Measurements from ENCODE around the gene PFKP. TPM values are rescaled to one million over a fixed set of nuclear protein-coding genes. Genes with fewer than 3 reads are reported as not detected.

PFKP gene
- total and polyA plus RNA-seq, 4 experiments from 2014 or later, result 62.4 to 83.6 (median 73.2) TPM

DNA sequence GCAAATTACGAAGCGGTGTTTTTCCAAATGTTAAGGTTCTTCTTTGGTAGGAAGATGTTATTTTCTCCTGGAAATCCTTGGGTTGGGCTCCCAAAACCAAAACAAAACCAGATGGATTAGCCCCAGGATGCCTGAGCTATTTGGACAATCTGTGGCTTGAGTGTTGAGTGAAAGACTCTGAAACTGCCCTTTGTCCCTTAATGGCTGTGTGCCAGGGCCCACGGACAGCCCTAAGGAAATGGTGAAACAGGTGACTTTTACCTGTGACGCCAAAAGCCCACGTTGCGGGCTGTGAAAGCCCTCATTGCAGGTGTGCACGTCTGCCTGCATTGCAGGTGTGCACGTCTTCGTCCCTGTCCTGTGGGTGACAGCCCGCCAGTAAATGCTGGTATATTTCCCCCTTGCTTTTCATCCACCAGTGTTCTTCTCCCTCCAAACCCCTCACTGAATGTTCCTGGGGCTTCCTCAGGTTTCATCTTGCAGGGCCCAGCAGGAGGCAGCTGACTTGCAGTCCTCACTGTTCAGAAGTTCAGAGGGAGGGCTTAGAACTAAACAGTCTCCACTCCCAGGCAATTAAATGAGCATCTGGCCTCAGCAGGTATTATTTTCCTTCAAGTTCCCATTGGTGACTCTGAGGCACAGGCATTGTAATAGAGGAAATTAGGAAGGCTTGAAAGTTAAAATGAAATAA lies 10.7 kb downstream of the PFKP start:
- no peaks in the 10 kb centered on the region for H3K27me3 Mint-ChIP-seq
- intact Hi-C loops (cut with micrococcal nuclease), result no loop called here
- no peaks in the 10 kb centered on the region for H3K9me3 ChIP-seq (ENCODE audit: control insufficient read depth in 1 of 2, low read length in 2 of 2)
- CTCF ChIA-PET (ENCODE audit: partially characterized antibody), result interaction anchor here (2.0 kb wide), 1 partner anchor 8 kb away, joined by 8 read pairs; no protein-coding TSS in a partner anchor
- POLR2A ChIA-PET (ENCODE audit: partially characterized antibody), result interaction anchor here (0.6 to 1.9 kb wide), 2 partner anchors 8 to 12 kb away, joined by 3 to 5 read pairs; no protein-coding TSS in a partner anchor
- H3K27ac ChIP-seq (ENCODE audit: low read depth, low read length), result no peak overlapping the region
- DNase-seq, result no peak
- H3K4me3 ChIP-seq (ENCODE audit: low read length in 2 of 2), result no peak overlapping the region
- H3K27me3 ChIP-seq (ENCODE audit: insufficient read depth, low read length), result no peaks in the 10 kb centered on the region
- no peaks in the 10 kb centered on the region for H3K9me3 Mint-ChIP-seq
- peaks cover 9% of the 10 kb centered on the region for H3K36me3 ChIP-seq (ENCODE audit: insufficient read depth, low read length)
- no peak overlapping the region for H3K4me3 Mint-ChIP-seq
- H3K27ac Mint-ChIP-seq, result peak overlapping the region in 2 of 7 donors; percentile 0 to 22
- peaks cover 20 to 42% (median 30%) of the 10 kb centered on the region in 4 donors for H3K4me1 Mint-ChIP-seq
- H3K36me3 Mint-ChIP-seq, result peaks cover 6 to 37% of the 10 kb centered on the region in 2 donors
- peaks cover 9% of the 10 kb centered on the region for H3K4me1 ChIP-seq (ENCODE audit: insufficient read depth, low read length)

DNA sequence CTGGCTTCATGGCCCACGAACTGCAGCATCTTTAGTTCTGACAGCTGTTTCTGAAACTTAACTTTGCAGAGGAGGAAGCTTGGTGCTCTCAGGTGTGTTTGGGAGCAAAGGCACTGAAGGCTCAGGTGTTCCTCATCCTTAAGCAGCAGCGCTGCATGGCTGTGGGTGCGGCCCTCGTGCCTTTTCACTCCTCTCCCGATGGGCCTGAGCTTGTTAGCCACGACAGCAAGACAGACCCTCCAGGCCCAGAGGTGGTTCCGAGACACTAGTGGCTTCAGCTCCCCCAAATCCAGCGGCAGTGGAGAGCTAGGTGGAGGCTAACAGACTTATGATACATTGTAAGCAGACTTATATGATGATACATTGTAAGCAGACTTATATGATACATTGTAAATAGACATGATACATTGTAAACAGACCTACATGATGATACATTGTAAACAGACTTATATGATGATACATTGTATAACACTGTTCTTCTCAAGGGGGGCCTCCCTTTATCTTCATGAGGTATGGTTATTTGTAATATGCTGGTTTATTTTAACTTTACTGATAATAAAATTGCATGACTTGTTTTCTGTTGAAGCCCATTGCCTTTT lies 14.1 kb downstream of the PFKP start:
- CTCF ChIA-PET (ENCODE audit: partially characterized antibody), result interaction anchor here (1.2 to 1.9 kb wide), 2 partner anchors 9 to 11 kb away, joined by 3 to 5 read pairs; no protein-coding TSS in a partner anchor
- Histone ChIP-seq H3K27ac (ENCODE audit: low read depth, low read length) (no peak overlapping the region), H3K4me1 (ENCODE audit: insufficient read depth, low read length) (peaks cover 3% of the 10 kb centered on the region), H3K36me3 (ENCODE audit: insufficient read depth, low read length) (peaks cover 9% of the 10 kb centered on the region), H3K4me3 (ENCODE audit: low read length in 2 of 2) (no peak overlapping the region), H3K27me3 (ENCODE audit: insufficient read depth, low read length) (no peaks in the 10 kb centered on the region), H3K9me3 (ENCODE audit: control insufficient read depth in 1 of 2, low read length in 2 of 2) (no peaks in the 10 kb centered on the region)
- H3K9me3 Mint-ChIP-seq, result no peaks in the 10 kb centered on the region
- H3K4me1 Mint-ChIP-seq, result peaks cover 23 to 27% (median 27%) of the 10 kb centered on the region in 4 donors
- H3K27me3 Mint-ChIP-seq, result no peaks in the 10 kb centered on the region
- peaks cover 15 to 45% of the 10 kb centered on the region in 2 donors for H3K36me3 Mint-ChIP-seq
- H3K27ac Mint-ChIP-seq, result no peak overlapping the region
- intact Hi-C loops (cut with micrococcal nuclease), result no loop called here
- no peak for DNase-seq
- POLR2A ChIA-PET (ENCODE audit: partially characterized antibody), result no interaction called here
- no peak overlapping the region for H3K4me3 Mint-ChIP-seq

DNA sequence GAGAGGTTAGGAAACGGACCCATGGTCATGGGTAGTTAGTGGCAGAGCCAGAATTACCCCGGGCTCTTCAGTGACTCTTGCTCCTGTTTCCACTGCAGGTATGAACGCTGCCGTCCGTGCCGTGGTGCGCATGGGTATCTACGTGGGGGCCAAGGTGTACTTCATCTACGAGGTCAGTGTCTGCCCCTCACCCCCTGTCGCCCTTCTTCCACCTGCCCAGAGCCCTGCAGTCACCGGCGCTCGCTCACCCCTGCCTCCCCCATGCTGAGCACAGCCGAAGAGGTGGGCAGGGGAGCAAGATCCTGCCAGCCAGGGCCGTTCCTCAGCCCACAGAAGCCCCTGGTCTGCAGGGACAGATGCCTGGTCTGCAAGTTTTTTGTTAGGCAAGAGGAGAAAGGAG lies 14.9 kb downstream of the PFKP start:
- H3K27me3 ChIP-seq (ENCODE audit: insufficient read depth, low read length), result no peaks in the 10 kb centered on the region
- intact Hi-C loops (cut with micrococcal nuclease), result no loop called here
- POLR2A ChIA-PET (ENCODE audit: partially characterized antibody), result no interaction called here
- H3K4me1 ChIP-seq (ENCODE audit: insufficient read depth, low read length), result peaks cover 3% of the 10 kb centered on the region
- H3K4me3 ChIP-seq (ENCODE audit: low read length in 2 of 2), result no peak overlapping the region
- H3K9me3 ChIP-seq (ENCODE audit: control insufficient read depth in 1 of 2, low read length in 2 of 2), result no peaks in the 10 kb centered on the region
- H3K4me3 Mint-ChIP-seq, result no peak overlapping the region
- peaks cover 9% of the 10 kb centered on the region for H3K36me3 ChIP-seq (ENCODE audit: insufficient read depth, low read length)
- peaks cover 12 to 47% of the 10 kb centered on the region in 2 donors for H3K36me3 Mint-ChIP-seq
- peaks cover 18 to 33% (median 23%) of the 10 kb centered on the region in 4 donors for H3K4me1 Mint-ChIP-seq
- no peaks in the 10 kb centered on the region for H3K9me3 Mint-ChIP-seq
- DNase-seq, result no peak
- H3K27ac Mint-ChIP-seq, result no peak overlapping the region
- H3K27me3 Mint-ChIP-seq, result no peaks in the 10 kb centered on the region
- no peak overlapping the region for H3K27ac ChIP-seq (ENCODE audit: low read depth, low read length)
- CTCF ChIA-PET (ENCODE audit: partially characterized antibody), result no interaction called here

DNA sequence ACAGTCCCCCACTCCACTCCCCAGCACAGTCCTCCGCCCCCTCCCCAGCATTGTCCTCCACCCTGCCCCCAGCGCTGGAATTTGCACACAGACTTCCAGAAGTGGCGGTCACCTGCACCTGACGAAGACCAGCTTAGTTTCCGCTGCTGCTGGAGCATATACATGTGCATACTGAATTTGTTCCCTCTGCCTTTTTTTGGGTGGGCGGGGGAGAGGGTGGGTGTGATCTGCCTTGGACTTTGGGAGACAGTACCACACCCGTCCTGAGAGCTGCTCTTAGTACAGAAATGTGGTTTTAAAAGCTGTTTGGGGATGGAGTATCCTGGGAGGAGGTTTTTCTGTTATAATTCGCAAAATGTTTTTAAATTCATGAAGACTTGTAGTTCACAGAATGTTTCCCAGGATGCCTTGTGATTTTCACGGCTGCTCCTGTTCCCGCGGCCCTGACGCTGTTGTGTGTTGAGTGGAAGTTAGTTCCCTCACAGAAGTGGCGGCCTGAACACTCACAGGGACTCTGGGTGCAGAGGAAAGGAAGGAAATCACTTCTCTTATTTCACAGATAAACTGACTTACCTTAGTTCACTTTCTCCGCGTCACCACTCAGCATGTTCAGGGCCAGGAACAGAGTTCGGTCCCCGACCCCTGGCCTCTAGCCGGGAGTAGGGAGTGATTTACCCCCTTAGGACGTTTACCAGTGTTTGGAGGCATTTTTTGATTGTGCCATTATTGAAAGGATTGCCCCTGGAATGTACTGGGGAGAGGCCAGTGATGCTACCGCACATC lies 18.6 kb downstream of the PFKP start:
- no peak overlapping the region for H3K4me3 Mint-ChIP-seq
- no peaks in the 10 kb centered on the region for H3K9me3 Mint-ChIP-seq
- no peak overlapping the region for H3K27ac ChIP-seq (ENCODE audit: low read depth, low read length)
- CTCF ChIA-PET (ENCODE audit: partially characterized antibody), result no interaction called here
- H3K4me3 ChIP-seq (ENCODE audit: low read length in 2 of 2), result no peak overlapping the region
- no peaks in the 10 kb centered on the region for H3K27me3 ChIP-seq (ENCODE audit: insufficient read depth, low read length)
- intact Hi-C loops (cut with micrococcal nuclease), result no loop called here
- POLR2A ChIA-PET (ENCODE audit: partially characterized antibody), result no interaction called here
- no peaks in the 10 kb centered on the region for H3K27me3 Mint-ChIP-seq
- peaks cover 16% of the 10 kb centered on the region for H3K4me1 ChIP-seq (ENCODE audit: insufficient read depth, low read length)
- H3K36me3 ChIP-seq (ENCODE audit: insufficient read depth, low read length), result peaks cover 9% of the 10 kb centered on the region
- peaks cover 17 to 42% of the 10 kb centered on the region in 2 donors for H3K36me3 Mint-ChIP-seq
- DNase-seq, result no peak
- H3K27ac Mint-ChIP-seq, result peak overlapping the region in 3 of 7 donors; percentile 40 to 74 (median 73)
- no peaks in the 10 kb centered on the region for H3K9me3 ChIP-seq (ENCODE audit: control insufficient read depth in 1 of 2, low read length in 2 of 2)
- H3K4me1 Mint-ChIP-seq, result peaks cover 19 to 44% (median 29%) of the 10 kb centered on the region in 4 donors

DNA sequence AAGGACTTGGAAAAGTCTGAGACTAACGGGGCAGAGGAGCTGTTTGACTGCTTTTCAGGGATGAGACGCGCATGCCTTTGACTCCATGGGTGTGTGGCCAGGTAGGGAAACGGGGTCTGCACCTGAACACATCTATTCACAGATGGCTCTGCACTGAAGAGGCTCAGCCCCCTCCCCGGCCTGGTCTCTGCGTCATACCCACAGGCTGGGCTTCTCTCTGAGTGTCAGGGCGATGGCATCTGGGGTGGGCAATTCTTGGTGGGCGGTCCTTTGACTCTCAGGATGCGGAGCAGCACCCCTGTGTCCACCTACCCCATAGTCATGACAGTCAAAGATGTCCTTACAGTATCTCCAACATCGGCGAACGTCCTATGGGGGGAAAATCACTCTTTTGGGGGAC lies 23.0 kb downstream of the PFKP start:
- H3K27me3 Mint-ChIP-seq, result no peaks in the 10 kb centered on the region
- H3K27ac Mint-ChIP-seq, result peak overlapping the region in 1 of 7 donors; percentile 17
- peaks cover 43 to 75% (median 53%) of the 10 kb centered on the region in 4 donors for H3K4me1 Mint-ChIP-seq
- Histone ChIP-seq H3K4me1 (ENCODE audit: insufficient read depth, low read length) (peaks cover 53% of the 10 kb centered on the region), H3K27me3 (ENCODE audit: insufficient read depth, low read length) (no peaks in the 10 kb centered on the region), H3K36me3 (ENCODE audit: insufficient read depth, low read length) (no peaks in the 10 kb centered on the region), H3K4me3 (ENCODE audit: low read length in 2 of 2) (no peak overlapping the region), H3K27ac (ENCODE audit: low read depth, low read length) (no peak overlapping the region), H3K9me3 (ENCODE audit: control insufficient read depth in 1 of 2, low read length in 2 of 2) (no peaks in the 10 kb centered on the region)
- ChIA-PET POLR2A (ENCODE audit: partially characterized antibody) (interaction anchor here (0.7 kb wide), 1 partner anchor 36 kb away, joined by 3 read pairs; no protein-coding TSS in a partner anchor), CTCF (ENCODE audit: partially characterized antibody) (interaction anchor here (1.0 kb wide), 1 partner anchor 9 kb away, joined by 3 read pairs; no protein-coding TSS in a partner anchor)
- intact Hi-C loops (cut with micrococcal nuclease), result no loop called here
- no peak for DNase-seq
- H3K4me3 Mint-ChIP-seq, result no peak overlapping the region
- H3K9me3 Mint-ChIP-seq, result no peaks in the 10 kb centered on the region
- peaks cover 27 to 42% of the 10 kb centered on the region in 2 donors for H3K36me3 Mint-ChIP-seq

DNA sequence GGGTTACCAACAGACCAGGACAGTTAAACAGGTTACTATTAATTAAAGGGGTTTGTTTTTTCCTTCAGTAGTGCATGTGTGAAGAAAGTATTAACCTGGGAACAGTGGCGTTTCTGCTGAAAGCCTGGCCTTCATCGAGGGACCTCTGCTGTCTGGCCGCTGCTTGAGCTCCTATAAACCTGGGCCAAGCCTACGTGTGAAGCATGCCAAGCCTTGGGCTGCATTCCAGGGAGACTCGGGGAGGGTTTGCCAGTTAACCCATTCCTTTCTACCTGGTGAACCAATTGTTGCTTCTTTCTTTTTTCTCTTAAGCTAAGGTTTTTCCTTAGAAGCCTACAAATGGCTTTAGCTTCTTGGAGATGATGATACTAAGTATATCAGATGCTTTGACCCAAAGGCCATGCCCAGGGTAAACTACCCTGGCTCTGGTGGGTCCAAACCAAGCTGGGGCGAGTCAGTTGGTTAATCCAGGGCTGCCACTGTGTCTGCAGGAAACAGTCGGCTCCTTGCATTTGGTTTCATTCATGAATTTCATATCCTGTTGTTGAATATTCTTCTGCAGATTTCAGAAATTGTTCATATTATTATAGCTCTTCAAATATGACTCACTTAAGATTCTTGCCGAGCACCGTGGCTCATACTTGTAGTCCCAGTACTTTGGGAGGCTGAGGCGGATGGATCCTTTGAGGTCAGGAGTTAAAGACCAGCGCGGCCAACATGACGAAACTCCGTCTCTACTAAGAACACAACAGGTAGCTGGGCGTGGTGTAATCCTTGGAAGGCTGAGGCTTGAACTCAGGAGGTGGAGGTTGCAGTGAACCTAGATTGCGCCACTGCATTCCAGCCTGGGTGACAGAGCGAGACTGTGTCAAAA lies 23.8 kb downstream of the PFKP start:
- Histone ChIP-seq H3K27me3 (ENCODE audit: insufficient read depth, low read length) (no peaks in the 10 kb centered on the region), H3K4me3 (ENCODE audit: low read length in 2 of 2) (no peak overlapping the region), H3K36me3 (ENCODE audit: insufficient read depth, low read length) (no peaks in the 10 kb centered on the region), H3K9me3 (ENCODE audit: control insufficient read depth in 1 of 2, low read length in 2 of 2) (no peaks in the 10 kb centered on the region), H3K4me1 (ENCODE audit: insufficient read depth, low read length) (peaks cover 61% of the 10 kb centered on the region), H3K27ac (ENCODE audit: low read depth, low read length) (no peak overlapping the region)
- Mint-ChIP-seq H3K36me3 (peaks cover 27 to 36% of the 10 kb centered on the region in 2 donors), H3K9me3 (no peaks in the 10 kb centered on the region), H3K4me1 (peaks cover 48 to 79% (median 58%) of the 10 kb centered on the region in 4 donors), H3K27me3 (no peaks in the 10 kb centered on the region), H3K4me3 (peak overlapping the region in 6 of 8 donors; percentile 14 to 82 (median 61)), H3K27ac (peak overlapping the region in 4 of 7 donors; percentile 8 to 75 (median 48))
- ChIA-PET POLR2A (ENCODE audit: partially characterized antibody) (interaction anchor here (0.6 to 1.3 kb wide), 3 partner anchors 9 to 36 kb away, joined by 3 to 6 read pairs (median 3); no protein-coding TSS in a partner anchor), CTCF (ENCODE audit: partially characterized antibody) (interaction anchor here (1.0 to 1.3 kb wide), 2 partner anchors 10 kb away, joined by 3 to 5 read pairs; no protein-coding TSS in a partner anchor)
- no peak for DNase-seq
- intact Hi-C loops (cut with micrococcal nuclease), result no loop called here

Measured in CD4-positive, alpha-beta memory T cell (primary cell).